ENCODE data around the gene RPL31. TPM values are rescaled to one million over a fixed set of nuclear protein-coding genes. Genes with fewer than 3 reads are reported as not detected.

The RPL31 gene
- 1,000 to 10,000 TPM; 1,667 to 1,859 TPM for total RNA-seq

- ATAC-seq (peak; percentile 94), DNase-seq (peak; percentile 98)
- Mint-ChIP-seq H3K4me3 (peak within 1 kb of the TSS; percentile 97), H3K27ac (peak within 1 kb of the TSS; percentile 98), H3K27me3 (no peaks in the 10 kb centered on the region), H3K4me1 (ENCODE audit: low read depth) (peaks cover 45% of the 10 kb centered on the region), H3K9me3 (no peaks in the 10 kb centered on the region), H3K36me3 (ENCODE audit: low read depth) (peaks cover 54% of the 10 kb centered on the region)
- ChIA-PET CTCF (interaction anchor here (1.2 to 2.2 kb wide), 3 partner anchors 11 to 396 kb away, joined by 3 to 14 read pairs (median 6); no protein-coding TSS in a partner anchor), POLR2A (interaction anchor here (0.9 to 3.7 kb wide), 6 partner anchors 11 to 439 kb away, joined by 3 to 17 read pairs (median 8); partner anchors contain the start of genes CNOT11, PDCL3 and RNF149)
- TF ChIP-seq, protein P1, sequence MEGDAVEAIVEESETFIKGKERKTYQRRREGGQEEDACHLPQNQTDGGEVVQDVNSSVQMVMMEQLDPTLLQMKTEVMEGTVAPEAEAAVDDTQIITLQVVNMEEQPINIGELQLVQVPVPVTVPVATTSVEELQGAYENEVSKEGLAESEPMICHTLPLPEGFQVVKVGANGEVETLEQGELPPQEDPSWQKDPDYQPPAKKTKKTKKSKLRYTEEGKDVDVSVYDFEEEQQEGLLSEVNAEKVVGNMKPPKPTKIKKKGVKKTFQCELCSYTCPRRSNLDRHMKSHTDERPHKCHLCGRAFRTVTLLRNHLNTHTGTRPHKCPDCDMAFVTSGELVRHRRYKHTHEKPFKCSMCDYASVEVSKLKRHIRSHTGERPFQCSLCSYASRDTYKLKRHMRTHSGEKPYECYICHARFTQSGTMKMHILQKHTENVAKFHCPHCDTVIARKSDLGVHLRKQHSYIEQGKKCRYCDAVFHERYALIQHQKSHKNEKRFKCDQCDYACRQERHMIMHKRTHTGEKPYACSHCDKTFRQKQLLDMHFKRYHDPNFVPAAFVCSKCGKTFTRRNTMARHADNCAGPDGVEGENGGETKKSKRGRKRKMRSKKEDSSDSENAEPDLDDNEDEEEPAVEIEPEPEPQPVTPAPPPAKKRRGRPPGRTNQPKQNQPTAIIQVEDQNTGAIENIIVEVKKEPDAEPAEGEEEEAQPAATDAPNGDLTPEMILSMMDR (IDR thresholded peaks at IDR 0.05) = no peak
- intact Hi-C loops (cut with micrococcal nuclease) = no loop called here
Measured at GRCh38 chr2:101001691-101002561, at the start of gene RPL31. RPL31 (plus strand) TSS chr2:101002289; CDS start chr2:101002702, 413 bp downstream.

DNA sequence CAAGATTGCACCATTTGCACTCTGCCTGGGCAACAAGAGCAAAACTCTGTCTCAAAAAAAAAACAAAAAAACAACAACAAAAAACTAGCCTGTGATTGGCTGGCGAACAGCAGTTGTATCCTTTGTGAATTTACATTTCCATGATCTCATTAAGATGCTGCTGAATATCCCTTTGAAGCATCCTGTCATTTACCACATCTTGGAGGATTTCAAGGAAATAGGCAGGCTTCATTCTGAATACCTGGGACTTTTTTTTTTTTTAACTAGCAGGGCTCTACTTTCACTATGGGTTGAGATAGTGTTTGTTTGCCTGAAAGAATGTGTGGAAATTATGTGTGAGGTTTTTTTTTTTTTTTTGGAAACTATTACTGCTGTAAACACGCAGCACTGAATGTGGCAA is 49.6 kb upstream of the RPL31 start:
- TF ChIP-seq, protein P1 (IDR thresholded peaks at IDR 0.05) = no peak
- DNase-seq = no peak
- CTCF ChIA-PET = no interaction called here
- Mint-ChIP-seq H3K4me1 (ENCODE audit: low read depth) (peaks cover 16% of the 10 kb centered on the region), H3K36me3 (ENCODE audit: low read depth) (peaks cover 3% of the 10 kb centered on the region), H3K9me3 (no peaks in the 10 kb centered on the region), H3K4me3 (no peak overlapping the region), H3K27me3 (no peaks in the 10 kb centered on the region), H3K27ac (no peak overlapping the region)
- intact Hi-C loops (cut with micrococcal nuclease) = no loop called here
- POLR2A ChIA-PET = no interaction called here
- ATAC-seq = peak; percentile 37

GRCh38 chr2:100953406-100954043 is 48.6 kb upstream of the RPL31 start:
- DNase-seq (peak; percentile 57), ATAC-seq (peak; percentile 80)
- Mint-ChIP-seq H3K27me3 (no peaks in the 10 kb centered on the region), H3K4me3 (no peak overlapping the region), H3K4me1 (ENCODE audit: low read depth) (peaks cover 16% of the 10 kb centered on the region), H3K27ac (no peak overlapping the region), H3K36me3 (ENCODE audit: low read depth) (peaks cover 3% of the 10 kb centered on the region), H3K9me3 (no peaks in the 10 kb centered on the region)
- TF ChIP-seq, protein P1 (IDR thresholded peaks at IDR 0.05) = no peak
- CTCF ChIA-PET = no interaction called here
- POLR2A ChIA-PET = no interaction called here
- intact Hi-C loops (cut with micrococcal nuclease) = no loop called here

GRCh38 chr2:100954044-100954420 is 48.1 kb upstream of the RPL31 start:
- CTCF ChIA-PET = no interaction called here
- Mint-ChIP-seq H3K4me3 (no peak overlapping the region), H3K27ac (no peak overlapping the region), H3K27me3 (no peaks in the 10 kb centered on the region), H3K36me3 (ENCODE audit: low read depth) (peaks cover 3% of the 10 kb centered on the region), H3K9me3 (no peaks in the 10 kb centered on the region), H3K4me1 (ENCODE audit: low read depth) (peaks cover 16% of the 10 kb centered on the region)
- POLR2A ChIA-PET = no interaction called here
- ATAC-seq (no peak), DNase-seq (no peak)
- intact Hi-C loops (cut with micrococcal nuclease) = no loop called here
- TF ChIP-seq, protein P1 (IDR thresholded peaks at IDR 0.05) = no peak

DNA sequence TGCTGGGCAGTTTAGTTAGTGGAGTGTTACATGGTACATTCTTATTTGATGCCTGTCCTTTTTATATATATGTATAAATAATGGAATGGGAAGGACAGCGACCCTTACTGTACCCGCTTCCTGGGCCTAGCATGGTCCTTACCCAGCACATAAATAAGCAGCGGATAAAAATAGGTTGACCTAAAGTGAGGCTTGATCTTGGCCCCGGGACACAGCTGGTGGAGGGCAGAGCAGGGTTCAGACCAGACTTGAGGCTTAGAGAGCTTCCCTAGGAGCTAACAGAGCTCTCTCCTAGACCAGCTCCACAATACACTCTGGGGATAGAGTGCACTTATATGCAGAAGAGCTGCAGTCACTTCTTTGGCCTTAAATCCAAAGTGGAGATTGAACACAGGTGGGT is 46.9 kb upstream of the RPL31 start:
- CTCF ChIA-PET = no interaction called here
- Mint-ChIP-seq H3K36me3 (ENCODE audit: low read depth) (peaks cover 3% of the 10 kb centered on the region), H3K27ac (no peak overlapping the region), H3K9me3 (no peaks in the 10 kb centered on the region), H3K4me3 (no peak overlapping the region), H3K27me3 (no peaks in the 10 kb centered on the region), H3K4me1 (ENCODE audit: low read depth) (peaks cover 16% of the 10 kb centered on the region)
- intact Hi-C loops (cut with micrococcal nuclease) = no loop called here
- no peak for ATAC-seq
- DNase-seq = no peak
- POLR2A ChIA-PET = no interaction called here
- TF ChIP-seq, protein P1 (IDR thresholded peaks at IDR 0.05) = no peak
